CD4-positive, alpha-beta T cell treated with Interleukin-15 for 4 hours (primary cell): Measurements from ENCODE around the gene PDE6C.

Experiments used
- DNase-seq: peaks from one replicate; pipeline ENCODE4 v3.0.0-alpha.2; 2020; ENCODE audit warnings: low spot score

Gene PDE6C

DNA sequence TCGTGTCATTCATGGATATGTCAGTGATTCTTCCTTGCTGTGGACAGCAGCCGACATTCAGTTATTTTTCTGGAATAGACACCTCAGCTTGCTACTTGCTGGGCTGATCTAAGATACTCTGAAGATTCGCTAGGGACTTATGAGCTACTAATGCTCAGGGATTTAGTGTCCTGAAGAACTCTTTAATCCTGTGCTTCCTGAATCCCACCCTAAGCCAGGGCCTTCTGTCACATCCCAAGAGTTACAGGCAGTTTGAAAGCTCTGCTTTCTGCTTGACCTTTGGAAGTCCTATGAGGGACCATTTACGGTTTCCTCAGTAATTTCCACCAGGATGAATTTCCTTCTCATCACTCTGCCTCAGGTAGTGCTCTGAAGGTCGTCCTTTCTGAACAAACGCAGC, at the start of gene PDE6C:
PDE6C (plus strand) TSS at position 227 of the 400 bp plus-strand sequence. CDS start 189 bp downstream, outside the sequence.
- DNase-seq, result no peak

DNA sequence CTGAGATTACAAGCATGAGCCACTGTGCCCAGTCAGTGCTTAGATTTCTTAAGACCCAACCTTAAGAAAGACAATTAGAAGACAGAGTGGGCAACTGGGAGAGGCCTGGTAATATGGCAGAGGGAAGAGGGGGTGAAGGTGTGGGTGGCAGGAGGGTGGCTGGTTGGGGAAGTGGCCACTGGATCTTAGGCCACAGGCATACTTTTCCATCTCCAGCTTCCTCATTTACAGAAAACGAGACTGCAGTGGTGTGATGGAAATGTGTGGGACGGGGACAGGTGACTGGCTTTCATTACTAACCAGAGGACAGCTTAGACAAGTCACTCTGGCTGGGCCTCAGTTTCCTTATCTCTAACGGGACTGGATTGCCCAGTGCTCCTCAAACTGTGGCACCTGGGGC, 46.9 kb upstream of the PDE6C start:
- no peak for DNase-seq

DNA sequence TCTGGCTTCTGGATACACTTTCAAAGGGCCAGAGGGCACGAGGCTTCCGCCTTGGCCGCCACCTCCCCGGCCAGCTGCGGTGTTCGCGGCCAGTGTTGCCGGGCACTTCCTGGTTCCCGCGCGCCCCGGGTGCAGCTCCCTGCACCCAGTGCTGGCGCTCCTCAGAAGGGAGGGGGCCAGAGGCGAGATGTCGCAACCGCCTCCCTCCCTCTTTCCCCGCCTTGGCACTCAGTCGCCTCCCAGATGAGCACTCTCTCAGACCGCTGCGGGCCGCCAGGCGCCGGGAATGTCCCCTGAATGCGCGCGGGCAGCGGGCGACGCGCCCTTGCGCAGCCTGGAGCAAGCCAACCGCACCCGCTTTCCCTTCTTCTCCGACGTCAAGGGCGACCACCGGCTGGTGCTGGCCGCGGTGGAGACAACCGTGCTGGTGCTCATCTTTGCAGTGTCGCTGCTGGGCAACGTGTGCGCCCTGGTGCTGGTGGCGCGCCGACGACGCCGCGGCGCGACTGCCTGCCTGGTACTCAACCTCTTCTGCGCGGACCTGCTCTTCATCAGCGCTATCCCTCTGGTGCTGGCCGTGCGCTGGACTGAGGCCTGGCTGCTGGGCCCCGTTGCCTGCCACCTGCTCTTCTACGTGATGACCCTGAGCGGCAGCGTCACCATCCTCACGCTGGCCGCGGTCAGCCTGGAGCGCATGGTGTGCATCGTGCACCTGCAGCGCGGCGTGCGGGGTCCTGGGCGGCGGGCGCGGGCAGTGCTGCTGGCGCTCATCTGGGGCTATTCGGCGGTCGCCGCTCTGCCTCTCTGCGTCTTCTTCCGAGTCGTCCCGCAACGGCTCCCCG, 45.7 kb upstream of the PDE6C start, which contains the start of gene FFAR4:
FFAR4 (plus strand) TSS at position 231 of the 842 bp plus-strand sequence; CDS start at position 287, 56 bp downstream.
- no peak for DNase-seq

DNA sequence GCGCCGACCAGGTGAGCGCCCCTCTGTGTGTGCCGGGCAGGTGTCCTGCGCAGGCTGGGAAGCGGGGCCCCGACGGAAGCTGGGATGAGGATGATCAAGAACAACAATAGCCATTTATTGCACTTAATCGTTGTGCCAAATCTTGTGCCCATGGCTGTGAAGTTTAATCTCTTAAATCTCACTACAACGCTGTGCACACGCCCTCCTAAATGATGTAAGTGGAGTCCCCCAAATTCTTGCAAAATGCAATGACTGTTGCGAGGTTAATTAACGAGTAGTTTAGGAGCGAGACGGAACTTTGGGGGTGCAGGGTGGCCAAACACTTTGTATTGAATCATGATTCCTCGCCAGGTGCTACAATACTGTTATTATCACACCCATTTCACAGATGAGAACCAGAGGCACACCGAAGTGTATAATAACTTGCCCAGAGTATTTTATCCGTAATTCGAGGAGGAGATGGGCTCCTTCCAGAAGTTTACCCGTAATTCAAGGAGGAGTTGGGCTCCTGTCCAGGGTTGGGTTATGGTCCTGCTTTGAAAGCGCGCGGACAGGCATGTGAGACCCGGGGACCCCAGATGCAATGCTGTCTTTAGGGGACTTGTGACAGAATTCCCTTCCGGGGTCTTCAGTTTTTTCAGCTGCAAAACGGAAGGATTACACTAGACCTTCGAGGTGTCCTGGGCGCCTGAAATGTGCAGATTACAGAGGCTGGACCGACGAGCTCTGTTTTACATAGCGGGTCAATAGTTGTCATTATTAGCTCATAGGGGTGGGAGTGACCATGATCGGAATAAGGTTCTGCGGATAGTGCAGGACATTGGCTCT, 44.8 kb upstream of the PDE6C start:
- DNase-seq, result no peak

DNA sequence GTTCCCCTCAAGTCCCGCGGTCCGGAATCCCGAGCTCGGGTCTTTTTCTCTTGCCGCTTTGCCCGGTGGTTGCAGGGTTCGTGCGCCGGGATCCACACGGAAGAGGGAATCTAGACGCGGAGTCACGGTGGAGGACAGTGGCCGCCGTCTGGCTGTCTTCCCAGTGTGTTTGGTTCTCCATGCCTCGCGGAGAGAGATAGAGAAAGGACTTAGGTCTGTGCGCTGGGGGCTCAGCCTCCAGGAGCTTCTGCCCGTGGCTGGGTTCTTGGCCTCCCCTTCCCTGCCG, 44.3 kb upstream of the PDE6C start:
- no peak for DNase-seq

DNA sequence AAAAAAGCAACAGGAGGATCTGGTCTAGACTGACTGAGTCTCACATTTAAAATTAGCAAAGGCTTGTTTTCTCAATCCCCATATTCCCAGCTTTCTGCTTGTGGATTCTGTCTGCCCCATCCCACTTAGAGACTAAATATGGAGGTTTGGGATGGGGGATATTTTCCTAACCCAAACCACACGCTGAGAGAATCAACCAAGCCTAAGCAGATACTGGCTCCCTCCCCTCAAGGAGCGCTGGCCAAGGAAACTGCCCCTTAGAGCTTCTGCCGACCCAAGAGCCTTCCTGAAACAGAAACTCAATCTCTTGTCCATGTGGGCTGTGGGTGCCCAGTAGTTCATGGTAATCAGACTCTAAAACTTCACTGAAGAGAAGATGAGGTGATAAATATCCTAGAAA, 42.0 kb upstream of the PDE6C start:
- no peak for DNase-seq

DNA sequence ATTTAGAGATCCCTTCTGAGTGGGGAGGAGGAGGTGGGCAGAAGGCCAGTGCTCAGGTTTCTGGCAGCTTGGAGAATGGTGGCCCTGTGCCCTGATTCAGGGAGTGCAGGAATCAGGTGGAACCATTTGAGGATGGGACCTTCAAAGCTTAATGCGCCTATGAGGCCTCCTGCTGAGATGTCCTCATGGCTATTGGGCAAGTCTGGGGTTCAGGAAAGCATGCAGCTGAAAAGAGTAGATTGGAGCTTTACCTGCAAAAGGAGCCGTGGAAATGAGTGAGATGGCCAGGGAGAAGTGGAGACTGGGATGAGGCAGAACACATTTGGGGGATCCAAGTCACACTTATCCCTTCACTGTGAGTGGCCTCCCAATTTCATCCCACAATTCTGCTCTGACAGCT, 39.7 kb upstream of the PDE6C start:
- no peak for DNase-seq

DNA sequence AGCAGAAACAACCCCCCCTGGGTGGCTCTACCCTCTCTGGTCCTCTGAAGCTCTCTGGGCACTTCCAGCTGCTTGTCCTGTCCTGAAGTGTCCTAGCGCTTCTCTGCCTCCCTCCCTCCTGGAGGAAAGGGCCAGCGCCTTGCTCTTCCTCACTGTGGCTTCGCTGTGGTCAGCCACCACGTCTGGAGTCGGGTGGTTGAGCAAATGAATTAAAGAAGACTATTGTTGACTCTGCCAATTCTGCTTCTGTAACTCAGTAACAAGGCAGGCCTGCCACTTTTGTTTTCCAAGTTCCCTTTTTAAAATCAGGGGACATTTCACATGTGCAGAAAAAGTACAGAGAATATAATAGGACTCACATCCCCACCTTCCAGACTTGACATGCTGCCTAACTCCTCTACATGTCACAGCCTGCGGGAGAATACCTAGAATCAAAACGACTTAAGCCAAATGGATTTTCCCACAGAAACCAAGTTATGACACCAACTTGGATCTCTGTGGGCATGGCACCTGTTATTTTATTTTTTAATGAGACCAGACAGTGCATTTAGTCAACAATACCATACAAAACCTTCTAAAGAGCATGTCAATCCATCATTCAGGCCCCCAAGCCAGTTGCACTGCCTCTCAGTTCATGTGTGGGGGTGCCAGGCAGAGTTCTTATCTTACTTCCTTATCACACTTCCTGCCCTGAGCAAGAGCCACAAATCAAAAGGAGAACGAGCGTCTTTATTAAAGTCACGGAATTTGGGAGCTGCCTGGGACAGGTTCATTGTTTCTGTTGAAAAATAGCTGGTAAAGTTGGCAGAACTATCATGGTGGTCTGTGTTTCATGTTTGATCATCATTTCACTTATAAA, 39.1 kb upstream of the PDE6C start:
- no peak for DNase-seq

DNA sequence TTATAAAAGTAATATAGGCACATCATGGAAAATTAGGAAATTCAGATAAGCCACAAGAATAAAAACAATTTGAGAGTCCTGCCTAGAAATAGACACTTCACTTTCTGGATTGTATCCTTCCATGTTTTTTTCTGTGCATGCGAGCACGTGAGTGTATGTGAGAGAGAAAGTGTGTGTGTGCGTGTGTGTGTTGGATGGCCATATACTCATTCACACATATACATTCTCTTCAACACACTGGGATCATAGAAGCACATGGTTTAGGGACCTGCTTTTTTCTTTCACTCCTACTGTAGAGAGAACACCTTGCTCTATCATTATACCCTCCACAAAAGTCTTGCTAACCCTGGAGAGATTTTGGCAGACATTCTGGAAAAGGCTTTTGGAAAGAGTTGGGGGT, 38.4 kb upstream of the PDE6C start:
- no peak for DNase-seq

DNA sequence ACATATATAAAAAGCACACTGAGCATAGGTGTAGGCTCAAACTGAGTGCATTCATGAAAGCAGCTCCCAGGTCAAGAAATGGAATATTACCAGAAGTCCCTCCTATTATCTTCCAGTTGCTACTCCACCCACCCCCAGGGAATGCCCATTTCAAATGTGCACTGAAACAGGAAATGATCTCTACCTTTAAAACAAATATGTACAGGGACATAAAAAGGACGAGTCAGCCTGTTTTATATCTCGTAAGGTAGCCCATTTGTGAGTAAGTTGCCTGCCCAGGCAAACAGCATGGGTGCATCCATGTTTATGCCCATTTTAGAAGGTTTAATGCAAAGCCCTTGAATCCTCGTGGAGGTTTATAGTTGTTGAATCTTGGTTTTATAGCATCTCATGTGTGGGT, 35.4 kb upstream of the PDE6C start:
- no peak for DNase-seq

DNA sequence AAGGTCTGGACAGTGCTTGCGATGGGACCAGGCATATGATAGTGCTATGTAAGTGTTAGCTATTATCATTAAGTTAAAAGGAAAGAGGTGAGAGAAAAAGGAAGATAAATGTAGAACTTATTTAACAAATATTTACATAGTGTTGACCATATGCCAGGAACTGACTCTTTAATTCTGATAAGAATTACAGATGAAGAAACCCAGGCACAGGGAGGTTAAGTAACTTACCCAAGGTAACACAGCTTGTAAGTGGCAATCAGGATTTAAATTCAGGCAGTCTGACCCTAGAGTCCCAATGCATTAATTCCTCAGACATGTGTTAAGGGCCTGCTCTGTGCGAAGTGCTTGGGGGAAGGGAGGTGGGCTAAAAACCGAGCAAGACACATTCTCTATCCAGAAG, 34.8 kb upstream of the PDE6C start:
- no peak for DNase-seq

DNA sequence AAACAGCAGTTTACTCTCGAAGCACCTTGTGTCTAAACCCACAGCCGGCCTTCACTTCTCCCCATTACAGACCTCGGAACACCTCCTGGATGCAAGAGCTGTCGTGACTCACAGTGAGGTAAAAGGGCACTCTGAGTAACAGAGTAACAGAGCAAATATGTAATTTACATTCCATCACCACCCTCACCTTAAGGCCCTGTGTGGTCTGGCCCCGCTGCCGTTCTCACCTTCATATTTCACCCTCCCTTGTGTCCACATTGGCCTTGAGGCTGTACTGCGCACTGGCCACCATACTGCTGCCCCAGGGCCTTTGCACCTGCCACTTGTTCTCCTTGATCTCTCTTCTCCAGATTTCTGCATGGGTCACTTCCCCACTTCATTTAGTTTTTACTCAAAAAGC, 33.2 kb upstream of the PDE6C start:
- DNase-seq, result no peak

DNA sequence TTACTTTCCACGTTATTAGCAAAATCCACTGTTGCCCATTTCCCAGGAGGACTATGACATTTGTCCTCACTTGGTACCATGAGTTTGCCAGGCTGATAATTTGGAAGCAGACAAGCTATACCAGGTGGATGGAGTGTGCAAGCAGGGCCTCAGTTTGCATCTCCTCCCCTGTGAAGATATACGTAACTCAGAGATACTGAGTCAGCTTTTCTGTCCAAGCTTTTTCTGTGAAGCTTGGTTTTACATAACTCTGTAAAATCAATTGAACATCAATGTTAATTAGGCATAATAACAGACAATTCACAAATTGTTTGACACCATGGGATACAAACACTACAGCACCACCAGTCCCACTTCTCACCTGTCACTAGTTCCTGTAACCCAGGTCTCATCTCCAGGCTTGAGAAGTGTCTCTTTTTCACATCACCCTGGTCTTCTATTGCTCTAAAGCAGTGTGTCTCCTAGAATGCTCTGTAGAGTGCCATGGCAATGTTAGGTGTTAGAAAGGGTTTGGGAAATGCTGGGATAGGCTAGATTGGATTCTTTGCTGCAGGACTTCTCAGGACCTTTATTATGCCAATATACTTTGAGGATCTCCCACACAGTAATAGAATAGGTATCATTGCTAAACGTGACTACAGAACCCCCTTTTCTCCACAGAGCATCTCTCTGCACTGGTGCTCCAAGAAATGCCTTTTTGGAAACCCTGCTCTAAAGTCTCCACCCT, 32.2 kb upstream of the PDE6C start:
- no peak for DNase-seq

DNA sequence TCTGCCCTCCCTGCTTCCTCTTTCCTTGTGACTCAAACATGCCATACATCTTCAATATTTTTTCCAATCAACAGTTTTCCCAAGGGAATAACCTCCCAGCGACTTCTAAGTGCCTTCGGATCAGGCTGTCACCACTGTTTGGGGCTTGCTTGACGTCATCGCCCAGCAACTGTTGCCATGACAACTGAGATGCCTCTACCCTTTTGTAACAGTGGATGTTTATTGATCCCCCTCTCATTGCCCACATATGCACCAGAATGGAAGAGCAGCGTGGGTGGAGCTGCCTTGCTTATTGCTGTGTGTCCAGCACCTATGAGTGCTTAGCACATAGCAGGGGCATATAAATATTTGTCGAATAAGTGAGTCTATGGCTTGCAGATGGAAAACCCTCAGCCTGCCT, 31.5 kb upstream of the PDE6C start:
- no peak for DNase-seq

DNA sequence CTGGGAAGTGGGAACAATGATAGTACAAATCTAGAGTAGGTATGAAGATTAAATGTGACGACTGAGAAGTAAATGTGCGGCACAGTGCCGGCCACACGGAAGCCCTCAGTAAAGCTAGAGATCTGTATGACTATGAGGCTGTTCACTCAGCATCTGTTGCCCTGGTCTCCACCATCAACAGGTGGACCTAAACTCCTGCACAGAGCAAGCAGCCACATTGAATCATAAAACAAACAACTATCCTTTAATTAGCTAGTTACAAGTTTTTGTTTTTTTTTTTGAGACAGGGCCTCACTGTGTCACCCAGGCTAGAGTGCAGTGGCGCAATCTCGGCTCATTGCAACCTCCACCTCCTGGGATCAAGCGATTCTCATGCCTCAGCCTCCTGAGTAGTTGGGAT, 27.9 kb upstream of the PDE6C start:
- DNase-seq, result no peak

DNA sequence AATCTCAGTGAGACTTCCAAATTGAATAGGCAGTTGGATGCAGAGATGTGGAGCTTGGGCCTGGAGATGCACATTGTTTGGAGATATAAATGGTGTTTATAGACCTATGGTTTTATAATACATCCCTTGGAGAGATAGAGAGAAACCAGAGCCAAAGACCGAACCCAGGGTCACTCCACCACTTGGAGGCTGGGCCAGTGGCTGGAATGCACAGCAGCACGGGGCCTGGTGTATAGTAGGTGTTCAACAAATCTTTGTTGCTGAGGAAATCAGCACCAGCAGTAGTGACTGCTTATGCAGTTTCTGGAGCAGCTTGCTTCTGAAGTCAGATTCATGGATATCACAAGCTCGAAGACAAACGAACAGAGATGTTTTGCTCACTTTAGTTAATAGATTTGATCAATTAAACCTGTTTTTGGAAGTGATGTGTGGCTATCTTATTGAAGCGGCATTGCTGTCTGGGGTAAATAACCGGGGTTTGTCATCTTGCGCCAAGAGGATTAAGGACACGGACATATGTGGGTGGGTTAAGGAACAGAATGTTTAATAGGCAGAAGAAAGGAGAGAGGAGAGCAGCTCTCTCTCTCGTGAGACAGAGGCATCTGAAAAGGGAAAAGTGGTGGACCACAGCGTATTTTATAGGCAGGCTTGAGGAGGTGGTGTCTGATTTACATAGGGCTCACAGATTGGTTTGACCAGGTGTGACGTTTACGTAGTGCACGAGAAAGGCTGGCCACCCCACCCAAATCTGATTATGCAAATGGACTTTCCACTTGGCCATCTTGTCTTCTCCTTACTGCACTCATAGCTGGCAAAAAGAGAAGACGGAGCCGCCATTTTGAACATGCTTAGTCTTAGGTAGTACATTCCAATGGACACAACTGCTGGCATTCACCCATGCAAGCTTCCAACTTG, 22.4 kb upstream of the PDE6C start:
- DNase-seq, result no peak

DNA sequence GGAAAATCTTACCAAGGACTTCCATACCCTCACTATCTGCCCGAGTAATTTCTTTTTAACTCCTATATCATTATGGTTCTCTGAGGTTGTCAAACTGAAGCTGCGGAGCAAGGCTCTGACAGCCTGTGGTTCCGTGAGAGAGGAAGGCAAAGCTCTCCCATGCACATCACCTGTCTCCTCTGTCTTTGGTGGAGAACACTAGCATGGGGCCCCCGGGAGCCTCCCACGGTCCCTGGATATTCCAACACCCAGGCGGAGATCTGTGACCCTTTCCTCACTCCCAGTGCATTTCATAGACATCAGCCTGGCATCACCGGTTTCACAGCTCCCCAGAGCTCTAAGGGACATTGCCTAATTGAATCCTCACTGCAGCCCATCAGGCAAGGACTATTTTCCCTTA, 21.7 kb upstream of the PDE6C start:
- DNase-seq, result no peak

DNA sequence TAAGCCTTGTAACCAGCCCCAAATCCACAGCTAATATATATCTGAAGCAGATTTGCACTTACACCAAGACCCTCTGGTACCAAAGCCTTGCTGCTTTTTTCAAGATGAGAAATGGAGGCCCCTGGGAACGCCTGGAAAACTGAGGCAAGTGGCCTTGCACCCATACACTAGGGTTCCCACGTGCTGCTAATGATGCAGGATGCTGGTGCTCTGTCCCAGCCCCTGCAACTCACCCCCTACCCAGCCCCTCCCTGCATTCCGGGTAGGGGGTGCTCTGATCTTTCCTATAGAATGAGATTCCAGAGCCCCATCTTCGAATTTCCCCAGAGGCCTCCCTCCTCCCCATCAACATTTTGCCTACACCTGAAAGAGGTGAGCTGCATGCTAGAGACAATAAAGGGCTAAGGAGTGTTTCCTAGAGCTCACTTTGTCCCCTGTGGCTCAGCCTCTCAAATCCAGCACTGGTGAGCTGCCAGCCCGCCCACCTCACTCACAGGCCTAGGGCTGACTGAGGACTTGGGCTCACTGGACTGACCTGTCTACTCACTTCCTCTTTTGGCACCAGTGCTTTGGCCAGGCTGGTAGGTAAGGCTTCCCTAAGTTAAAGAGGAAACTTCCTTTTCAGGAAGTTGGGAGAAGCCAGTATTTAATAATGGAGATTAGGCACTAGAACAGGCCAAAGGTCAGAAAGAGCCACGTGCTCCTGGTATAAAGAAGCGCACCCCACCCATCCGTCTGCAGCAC, 21.1 kb upstream of the PDE6C start:
- DNase-seq, result no peak

DNA sequence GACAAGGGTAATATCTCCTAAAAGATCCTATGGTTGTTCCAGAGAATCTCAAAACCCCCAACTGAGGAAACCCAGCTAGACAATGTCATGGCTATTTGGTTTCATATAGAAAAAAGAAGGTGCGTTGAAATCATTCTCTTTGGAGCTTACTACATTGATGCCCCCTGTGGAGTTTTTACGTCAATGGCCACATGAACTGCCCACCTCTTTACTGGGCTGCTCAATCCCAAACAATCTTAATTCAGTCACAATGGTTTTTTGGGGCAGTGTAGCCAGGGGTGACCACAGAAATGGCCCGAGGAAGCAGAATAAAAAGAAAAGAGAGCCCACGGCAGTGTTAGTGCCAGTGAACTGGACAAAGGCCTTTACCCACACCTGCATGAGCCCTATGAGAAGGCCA, 19.1 kb upstream of the PDE6C start:
- no peak for DNase-seq

DNA sequence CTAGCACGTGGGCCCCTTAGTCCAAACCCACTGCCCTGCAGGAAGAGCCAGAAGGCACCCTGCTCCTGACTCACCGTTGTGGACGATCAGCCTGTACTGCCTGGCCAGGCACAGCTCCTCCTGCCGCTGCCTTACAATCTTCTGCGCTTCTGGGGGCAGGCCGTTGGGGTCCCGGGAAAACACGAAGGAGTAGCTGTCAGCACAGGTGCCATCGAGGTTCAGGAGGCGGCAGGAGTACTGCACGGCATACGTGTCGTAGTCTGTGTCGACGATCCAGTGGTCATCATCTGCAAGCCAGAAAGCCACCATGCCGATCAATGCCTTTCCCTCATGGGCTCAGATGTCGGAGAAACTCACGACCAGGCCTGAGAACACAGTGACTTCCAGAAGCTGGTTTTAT, 18.6 kb upstream of the PDE6C start:
- DNase-seq, result no peak
